GM21737 (cell line): ENCODE results near the gene CYP1A1.

Source experiments
- ATAC-seq: cut with Tn5 transposase; IDR thresholded peaks from one replicate; pipeline ENCODE4 v1.9.1; 2021; ENCODE audit warnings: mild to moderate bottlenecking, moderate library complexity; ENCODE audit not compliant: unreplicated experiment

The CYP1A1 gene

DNA sequence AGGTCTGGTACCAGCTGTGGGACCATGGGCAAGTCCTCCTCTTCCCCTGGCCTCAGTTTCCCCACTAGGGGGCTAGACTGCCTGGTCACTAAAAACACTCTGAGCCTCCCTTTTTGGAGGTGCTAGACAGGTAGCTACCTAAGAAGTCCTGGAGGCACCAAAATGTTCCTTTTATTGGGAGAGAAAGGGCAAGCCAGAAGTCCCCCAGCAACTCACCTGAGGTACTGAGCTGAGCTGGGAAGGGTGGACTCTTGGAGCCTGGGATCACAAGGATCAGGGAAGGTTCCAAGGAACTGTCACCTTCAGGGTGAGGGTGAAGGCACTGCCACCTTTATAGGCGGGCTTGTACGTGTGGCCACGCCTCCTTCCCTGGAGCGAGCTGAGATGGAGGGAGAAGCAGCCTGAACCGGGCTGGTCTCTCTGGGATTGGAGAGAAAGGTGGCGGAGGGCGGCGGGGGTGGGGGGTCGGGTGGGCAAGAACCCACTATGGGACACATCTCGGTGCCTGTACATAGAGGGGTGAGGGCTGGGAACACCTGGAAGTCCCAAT, at the start of gene CYP1A1:
Gene CYP1A1 (minus strand): TSS at position 304 of the 550 bp plus-strand sequence. CDS start 2,431 bp downstream, outside the sequence.
- ATAC-seq = no peak

DNA sequence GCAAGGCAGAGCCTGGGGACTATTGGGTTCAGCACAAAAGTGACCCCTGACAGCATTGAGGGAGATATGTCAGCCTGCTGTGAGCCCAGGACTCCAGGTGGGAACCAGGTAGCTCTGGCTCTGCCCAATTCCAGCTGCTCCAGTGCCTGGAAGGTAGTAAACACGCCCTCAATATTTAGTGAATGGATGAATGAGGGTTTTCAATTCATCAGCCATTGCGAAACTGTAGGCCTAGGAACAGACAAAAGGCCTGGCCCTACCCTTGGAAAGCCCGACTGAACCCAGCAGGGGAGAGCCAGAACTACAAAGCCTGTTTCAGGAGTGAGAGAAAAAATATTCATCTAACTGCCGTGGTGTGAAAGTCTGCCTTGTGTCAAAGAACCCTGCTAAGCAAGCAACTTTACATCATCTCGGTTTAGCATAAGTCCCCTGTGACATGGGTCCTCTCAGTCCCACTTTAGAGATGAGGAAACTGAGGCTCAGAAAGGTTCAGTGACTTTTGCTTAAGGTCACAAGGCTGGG, 48.5 kb upstream of the CYP1A1 start:
- no peak for ATAC-seq

DNA sequence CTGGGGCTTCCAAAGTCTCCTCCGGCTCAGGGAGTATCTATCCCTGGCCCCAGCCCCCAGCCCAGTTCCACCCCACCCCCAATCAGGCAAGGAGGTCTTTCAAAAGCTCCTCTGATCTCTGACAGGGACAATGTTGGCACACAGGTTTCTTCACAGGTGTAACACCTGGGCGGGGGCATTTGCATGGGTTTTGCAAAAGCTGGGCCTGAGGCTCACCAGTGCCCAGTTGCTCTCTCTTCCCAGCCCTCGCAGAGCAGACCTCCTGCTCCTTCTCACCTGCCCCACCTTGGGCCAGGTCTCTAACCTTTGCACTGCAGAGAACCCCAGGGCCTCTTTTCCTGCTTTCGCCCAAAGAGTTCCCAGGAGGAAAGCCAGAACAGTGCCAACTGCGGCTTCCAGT, 48.0 kb upstream of the CYP1A1 start:
- no peak for ATAC-seq

- no peak for ATAC-seq
Observed at GRCh38 chr15:74770211-74770903, 45.0 kb upstream of the CYP1A1 start.

- ATAC-seq = no peak
Observed at GRCh38 chr15:74769463-74770025, 44.2 kb upstream of the CYP1A1 start.

- no peak for ATAC-seq
Observed at GRCh38 chr15:74768771-74769342, 43.5 kb upstream of the CYP1A1 start.

DNA sequence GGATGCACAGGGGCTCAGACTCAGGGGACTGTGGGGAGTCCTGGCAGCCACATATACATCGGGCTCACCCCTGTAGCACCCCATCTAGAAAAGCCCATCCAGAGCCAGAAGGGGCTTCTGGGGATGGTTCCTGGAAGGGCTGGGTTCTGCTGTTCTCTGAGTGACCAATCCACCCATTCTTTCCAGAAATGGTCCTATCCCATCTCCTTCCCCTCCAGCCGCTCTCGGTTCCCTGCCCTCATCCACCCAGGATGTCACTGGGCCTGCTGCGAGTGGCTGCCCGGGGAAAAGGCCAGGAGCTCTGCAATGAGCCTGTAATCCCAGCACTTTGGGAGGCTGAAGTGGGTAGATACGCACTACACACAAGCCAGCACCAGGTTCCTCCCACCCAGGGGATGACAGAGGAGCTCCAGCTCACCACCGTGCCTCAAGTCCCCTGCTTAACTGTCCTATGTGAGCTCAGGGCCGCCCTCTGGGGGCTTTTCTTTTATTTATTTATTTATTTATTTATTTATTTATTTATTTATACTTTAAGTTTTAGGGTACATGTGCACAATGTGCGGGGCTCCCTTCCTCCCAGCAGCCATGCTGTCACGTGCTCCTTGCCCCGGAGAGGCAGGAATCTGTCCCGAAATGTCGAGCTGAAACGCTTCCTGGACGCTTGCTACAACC, 42.9 kb upstream of the CYP1A1 start:
- no peak for ATAC-seq

GRCh38 chr15:74767167-74768098, 42.1 kb upstream of the CYP1A1 start:
- ATAC-seq = no peak

DNA sequence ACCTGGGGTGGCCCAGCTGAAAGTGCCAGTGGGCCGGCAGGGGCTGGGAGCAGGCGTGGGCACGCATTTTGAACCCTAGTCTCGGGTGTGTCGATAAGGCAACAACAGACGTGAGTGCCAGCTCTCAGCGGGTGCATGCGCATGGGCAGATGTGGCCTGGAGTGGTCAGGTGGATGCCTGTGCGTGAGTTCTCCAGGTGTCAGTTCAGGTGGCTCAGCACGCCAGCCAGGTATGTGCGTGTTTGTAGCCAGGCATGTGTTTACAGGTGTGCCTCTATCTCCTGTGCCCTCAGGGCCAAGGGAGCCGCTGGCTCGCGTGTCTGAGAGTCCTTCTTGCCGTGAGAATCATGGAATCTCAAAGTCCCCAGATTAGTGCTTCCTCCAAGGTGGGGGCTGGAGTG, 38.1 kb upstream of the CYP1A1 start:
- ATAC-seq = no peak

- no peak for ATAC-seq
Observed at GRCh38 chr15:74762791-74763150, 37.4 kb upstream of the CYP1A1 start.

GRCh38 chr15:74758736-74759135, 33.4 kb upstream of the CYP1A1 start:
- ATAC-seq = no peak

GRCh38 chr15:74754593-74755215, 29.4 kb upstream of the CYP1A1 start:
- ATAC-seq = no peak

- no peak for ATAC-seq
Observed at GRCh38 chr15:74752531-74752930, 27.2 kb upstream of the CYP1A1 start.

GRCh38 chr15:74752011-74752410, 26.7 kb upstream of the CYP1A1 start:
- no peak for ATAC-seq

- no peak for ATAC-seq
Observed at GRCh38 chr15:74750751-74751150, 25.4 kb upstream of the CYP1A1 start.

- no peak for ATAC-seq
Observed at GRCh38 chr15:74749832-74750231, 24.5 kb upstream of the CYP1A1 start.

GRCh38 chr15:74748322-74748946, 23.1 kb upstream of the CYP1A1 start, which contains the start of gene CYP1A2:
Gene CYP1A2, plus strand, starts transcription at chr15:74748845. Its CDS starts 894 bp downstream, at chr15:74749739.
- no peak for ATAC-seq

- ATAC-seq = no peak
Observed at GRCh38 chr15:74746389-74746788, 21.1 kb upstream of the CYP1A1 start.

DNA sequence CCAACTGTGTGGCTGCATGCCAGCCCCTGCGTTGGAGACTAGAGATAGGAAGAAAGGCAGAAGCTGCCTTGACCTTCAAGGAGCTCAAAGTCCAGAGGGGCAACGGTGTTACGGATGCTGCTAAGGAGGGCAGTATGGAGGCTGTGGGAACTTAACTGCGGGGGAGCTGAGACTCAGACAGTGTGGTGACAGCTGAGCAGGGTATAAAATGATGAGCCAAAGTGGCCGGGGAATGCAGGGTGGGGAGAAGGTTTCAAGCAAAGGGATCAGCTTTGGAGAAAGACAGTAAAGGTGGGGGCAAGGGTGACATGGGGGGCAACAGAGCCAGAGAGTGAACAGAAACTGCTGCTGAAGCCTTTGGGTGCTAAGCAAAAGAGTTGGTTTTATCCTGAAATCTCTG, 17.1 kb upstream of the CYP1A1 start:
- ATAC-seq = no peak
